Heart left ventricle (tissue), 13 donors: ENCODE measurements around the gene RDH16.

ENCODE experiments used
- CTCF ChIP-seq, 12 donors: fragments of 200-600 bp; sonication (generic) in 4 of 12; IDR thresholded peaks; one replicate each; pipeline versions ENCODE4 v1.5.0 to v1.8.0; 2018 to 2022; ENCODE audit warnings: antibody characterized with exemption in 12 of 12, mild to moderate bottlenecking in 5 of 12
- POLR2A ChIP-seq, 2 donors: fragments of 450-650 bp; IDR thresholded peaks; one replicate each; pipeline ENCODE4 v1.6.1; 2017; ENCODE audit warnings: antibody characterized with exemption in 2 of 2, mild to moderate bottlenecking in 2 of 2, moderate library complexity in 2 of 2
- donor health status: ischemic (EF 13 %, LVEDD 7.1; RV severe dilation, severe dysfunction).
- donor health status: DM: no; HTN: yes; CAD: no.
- donor health status: DM: no; HTN: no; CAD: no.
- donor health status: ischemic (EF 25% LVEDD 6.9; RV normal size, moderate dysfunction).
- donor health status: ischemic (EF 25% LVEDD 5.7; RV mildly dilated, moderate dysfunction).
- donor health status: ischemic (EF 35%, LVEDD 5.7; RV mildly dilated, moderate dysfunction).
- donor health status: nonischemic (EF 11% LVEDD 7.7; RV severe dilation, severe dysfunction).
- donor health status: DM: yes; HTN: yes; CAD: no.
- donor health status: PGD.
- donor health status: ischemic (EF 29% LVEDD 5.4; RV normal size, mild dysfunction).
- donor health status: nonischemic (EF 23%, LVEDD 6.1; RV moderate dilation, normal function).

DNA sequence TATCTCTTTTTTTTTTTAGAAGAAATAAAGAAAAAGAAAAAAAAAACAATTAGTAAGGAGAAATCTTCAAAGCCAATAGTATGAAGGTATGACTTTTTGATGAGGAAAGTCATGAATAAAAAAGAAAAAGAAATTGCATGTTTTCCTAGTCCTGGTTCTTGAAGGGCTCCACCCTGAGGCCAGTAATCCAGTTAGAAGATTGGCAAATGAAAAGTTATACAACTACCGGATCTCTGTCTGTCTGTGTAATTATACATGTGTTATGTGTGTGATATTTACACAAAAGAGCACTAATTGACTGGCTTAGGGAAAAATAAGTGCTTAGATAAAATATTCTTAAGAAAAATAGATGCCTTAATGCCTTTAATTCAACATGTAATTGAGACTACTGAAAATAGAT lies 51.6 kb downstream of the RDH16 start:
- TF ChIP-seq CTCF (IDR thresholded peaks at IDR 0.05) (no peak), POLR2A (IDR thresholded peaks at IDR 0.05) (no peak)
